ENCODE results near the gene MINDY4.

GRCh38 chr7:30931161-30931928 is 160.1 kb downstream of the MINDY4 start:
- TF ChIP-seq CTCF (IDR thresholded peaks at IDR 0.05) (no peak), POLR2A (IDR thresholded peaks at IDR 0.05; ENCODE audit: low read depth) (no peak)
